H1 (cell line): ENCODE measurements around the gene RBBP8. TPM values are rescaled to one million over a fixed set of nuclear protein-coding genes. Genes with fewer than 3 reads are reported as not detected.
A peak's percentile ranks its signal among the peaks of the same experiment; 100 is the strongest.

ENCODE experiments used
- CTCF ChIA-PET: fragments of 300-600 bp; sonication (Branson Sonifier 250); formaldehyde crosslinking; loops from one replicate; lab custom pipeline; 2021; ENCODE audit not compliant: partially characterized antibody; lab: Charles Lee
- POLR2A ChIA-PET: fragments of 300-600 bp; sonication (Branson Sonifier 250); formaldehyde crosslinking; loops from one replicate; lab custom pipeline; 2021; ENCODE audit warnings: inconsistent platforms; ENCODE audit not compliant: partially characterized antibody; lab: Charles Lee
- DNase-seq, 2 experiments: peaks; one replicate each; pipeline versions ENCODE4 v3.0.0 to v3.0.0-alpha.2; 2010 to 2022; ENCODE audit warnings: low spot score in 2 of 2, low read depth in 1 of 2, mixed read lengths in 1 of 2
- FAIRE-seq: peaks from 2 replicates; lab custom pipeline; 2011; peaks lifted over from hg19 to GRCh38; lab: Jason Lieb, UNC
- H2AFZ ChIP-seq: 2 replicates; pipeline ENCODE4 v1.8.1; 2012; ENCODE audit warnings: low read length, inconsistent platforms
- H2AK5ac ChIP-seq: 2 replicates; pipeline ENCODE4 v1.6.1; 2013; ENCODE audit warnings: low read depth, low read length
- H2BK120ac ChIP-seq: replicated peaks from 2 replicates; pipeline ENCODE3; 2013; ENCODE audit warnings: low read depth, low read length, inconsistent platforms
- H2BK12ac ChIP-seq: 2 replicates; pipeline ENCODE4 v1.6.1; 2013; ENCODE audit warnings: low read depth, low read length
- H2BK15ac ChIP-seq: 2 replicates; pipeline ENCODE4 v1.6.1; 2013; ENCODE audit warnings: low read length
- H2BK20ac ChIP-seq: 2 replicates; pipeline ENCODE4 v1.6.1; 2013; ENCODE audit warnings: low read length
- H2BK5ac ChIP-seq: 2 replicates; pipeline ENCODE4 v1.6.1; 2013; ENCODE audit warnings: low read depth, low read length
- H3K14ac ChIP-seq: 2 replicates; pipeline ENCODE4 v1.6.1; 2013; ENCODE audit warnings: inconsistent platforms; ENCODE audit not compliant: insufficient read length
- H3K18ac ChIP-seq: 2 replicates; pipeline ENCODE4 v1.6.1; 2013; ENCODE audit warnings: low read length; ENCODE audit errors: extremely low read depth
- H3K23ac ChIP-seq: 2 replicates; pipeline ENCODE4 v1.6.1; 2013; ENCODE audit warnings: inconsistent platforms; ENCODE audit not compliant: insufficient read length
- H3K23me2 ChIP-seq: 2 replicates; pipeline ENCODE4 v1.6.1; 2013; ENCODE audit warnings: low read depth, low read length
- H3K27ac ChIP-seq: 2 replicates; pipeline ENCODE4 v1.6.1; 2011; ENCODE audit warnings: low read depth, low read length, inconsistent platforms
- H3K27me3 ChIP-seq, 4 experiments: replicated peaks in 1 of 4; 1 replicate in 1 of 4; 2 replicates in 3 of 4; pipeline versions ENCODE4 v1.6.1 to v1.8.1; 2011 to 2013; ENCODE audit warnings: low read length in 3 of 4, mild to moderate bottlenecking in 3 of 4, inconsistent platforms in 2 of 4, mixed read lengths in 2 of 4, moderate library complexity in 1 of 4; ENCODE audit not compliant: control insufficient read depth in 3 of 4, insufficient read depth in 3 of 4; ENCODE audit errors: extremely low read depth in 1 of 4
- H3K36me3 ChIP-seq, 4 experiments: 2 replicates each; pipeline versions ENCODE4 v1.6.1 to v1.8.1; 2011 to 2013; ENCODE audit warnings: mild to moderate bottlenecking in 4 of 4, low read length in 3 of 4, moderate library complexity in 2 of 4, control low read depth in 1 of 4, inconsistent platforms in 1 of 4; ENCODE audit not compliant: insufficient read depth in 4 of 4, control insufficient read depth in 2 of 4
- H3K4ac ChIP-seq: replicated peaks from 2 replicates; pipeline ENCODE3; 2013; ENCODE audit warnings: low read length, low read depth, mixed read lengths, inconsistent platforms; ENCODE audit not compliant: insufficient read length
- H3K4me1 ChIP-seq, 4 experiments: replicated peaks in 1 of 4; 1 replicate in 1 of 4; 2 replicates in 3 of 4; pipeline versions ENCODE4 v1.6.1 to v1.8.1; 2011 to 2013; ENCODE audit warnings: low read length in 3 of 4, inconsistent platforms in 2 of 4, mixed read lengths in 1 of 4; ENCODE audit not compliant: insufficient read depth in 4 of 4, control insufficient read depth in 3 of 4
- H3K4me2 ChIP-seq, 2 experiments: 2 replicates each; pipeline versions ENCODE4 v1.6.1 to v1.8.1; 2011 to 2013; ENCODE audit warnings: low read depth in 2 of 2, low read length in 2 of 2, control low read depth in 1 of 2, inconsistent platforms in 1 of 2, mild to moderate bottlenecking in 1 of 2; ENCODE audit not compliant: insufficient read depth in 1 of 2
- H3K4me3 ChIP-seq, 4 experiments: fragments of 200-600, 300-600 bp in 1 of 4; sonication (generic), shearing (Covaris generic), sonication (Bioruptor Twin) in 1 of 4; 2 replicates each; pipeline versions ENCODE4 v1.5.1 to v1.8.1; 2011 to 2016; ENCODE audit warnings: low read length in 4 of 4, low read depth in 3 of 4, control low read depth in 2 of 4, inconsistent platforms in 2 of 4, mild to moderate bottlenecking in 2 of 4, mixed read lengths in 1 of 4, moderate library complexity in 1 of 4; ENCODE audit not compliant: insufficient read depth in 2 of 4; ENCODE audit errors: extremely low read depth in 1 of 4
- H3K56ac ChIP-seq: replicated peaks from 2 replicates; pipeline ENCODE3; 2013; ENCODE audit warnings: low read depth, mild to moderate bottlenecking, mixed read lengths, low read length, inconsistent platforms; ENCODE audit not compliant: insufficient read length
- H3K79me1 ChIP-seq: 2 replicates; pipeline ENCODE4 v1.6.1; 2013; ENCODE audit warnings: low read depth, low read length, control low read depth
- H3K79me2 ChIP-seq, 2 experiments: 2 replicates each; pipeline versions ENCODE4 v1.6.1 to v1.8.1; 2012 to 2013; ENCODE audit warnings: low read length in 2 of 2, mild to moderate bottlenecking in 2 of 2, inconsistent platforms in 1 of 2; ENCODE audit not compliant: insufficient read depth in 2 of 2, control insufficient read depth in 1 of 2
- H3K9ac ChIP-seq, 4 experiments: replicated peaks in 1 of 4; 1 replicate in 1 of 4; 2 replicates in 3 of 4; pipeline versions ENCODE4 v1.6.1 to v1.8.1; 2011 to 2013; ENCODE audit warnings: low read depth in 3 of 4, low read length in 3 of 4, control low read depth in 2 of 4, mild to moderate bottlenecking in 2 of 4, moderate library complexity in 2 of 4, inconsistent platforms in 1 of 4; ENCODE audit errors: extremely low read depth in 1 of 4
- H3K9me3 ChIP-seq, 2 experiments: 2 replicates each; pipeline versions ENCODE4 v1.6.1 to v1.8.1; 2012 to 2013; ENCODE audit warnings: mild to moderate bottlenecking in 2 of 2, moderate library complexity in 2 of 2, control low read depth in 1 of 2, inconsistent platforms in 1 of 2, low read depth in 1 of 2, low read length in 1 of 2, mixed read lengths in 1 of 2; ENCODE audit not compliant: insufficient read depth in 2 of 2
- H4K20me1 ChIP-seq, 2 experiments: replicated peaks in 1 of 2; 2 replicates each; pipeline versions ENCODE3 to v1.8.1; 2011 to 2013; ENCODE audit warnings: inconsistent platforms in 2 of 2, low read length in 2 of 2, mild to moderate bottlenecking in 1 of 2; ENCODE audit not compliant: insufficient read depth in 2 of 2, control insufficient read depth in 1 of 2
- H4K5ac ChIP-seq: 2 replicates; pipeline ENCODE4 v1.6.1; 2013; ENCODE audit warnings: low read length, low read depth, mixed read lengths, inconsistent platforms; ENCODE audit not compliant: insufficient read length
- H4K8ac ChIP-seq: 2 replicates; pipeline ENCODE4 v1.8.0; 2013; ENCODE audit warnings: mild to moderate bottlenecking, moderate library complexity, low read length, inconsistent platforms; ENCODE audit not compliant: insufficient read depth; ENCODE audit errors: extremely low read depth
- H4K91ac ChIP-seq: replicated peaks from 2 replicates; pipeline ENCODE3; 2013; ENCODE audit warnings: low read length, mixed read lengths, inconsistent platforms; ENCODE audit not compliant: insufficient read length
- NANOG ChIP-seq: IDR thresholded peaks from 2 replicates; pipeline ENCODE4 v1.6.1; 2011; ENCODE audit warnings: low read length, low read depth, mild to moderate bottlenecking, inconsistent platforms; ENCODE audit not compliant: insufficient read depth, poor library complexity, severe bottlenecking
- WGBS, 2 experiments: shearing (Covaris generic) in 1 of 2; methylation state at CpG; one replicate each; pipeline versions ENCODE4 v1.1.6 to v1.1.7; 2013 to 2015; ENCODE audit warnings: low lambda C conversion rate in 2 of 2, mixed read lengths in 2 of 2, inconsistent platforms in 1 of 2, low coverage in 1 of 2, missing lambda C conversion rate in 1 of 2; ENCODE audit not compliant: insufficient replicate concordance in 2 of 2, insufficient coverage in 1 of 2, insufficient read length in 1 of 2; ENCODE audit errors: extremely low coverage in 1 of 2, missing lambda C conversion rate in 1 of 2; 5-methylcytosine and 5-hydroxymethylcytosine counted together
- polyA plus RNA-seq, 7 experiments: library from polyadenylated mRNA; depleted of rRNA in 3 of 7; stranded (reverse) in 5 of 7; unstranded in 2 of 7; fragments of >200 nt in 5 of 7; fragments of 200-250 nt in 2 of 7; gene quantifications; 1 replicate in 5 of 7; 2 replicates in 1 of 7; 4 replicates in 1 of 7; pipeline versions ENCODE4 v1.2.1 to v1.2.3, GENCODE V29; 2011 to 2013; ENCODE audit warnings: missing spikeins in 2 of 7, mixed read lengths in 2 of 7
- total RNA-seq: library from RNA; stranded (reverse); fragmentation: NEBNext Ultra II Directional; extraction: Animal tissue kit (Norgen Biotek cat#: 25700); gene quantifications from 2 replicates; pipeline ENCODE4 v1.2.1, GENCODE V29; 2021

Gene RBBP8
- total and polyA plus RNA-seq, 2 of the 8 experiments (the other 6 are each of a cell fraction or from before 2014, with no cell fraction given): 16.1 to 65.8 TPM

DNA sequence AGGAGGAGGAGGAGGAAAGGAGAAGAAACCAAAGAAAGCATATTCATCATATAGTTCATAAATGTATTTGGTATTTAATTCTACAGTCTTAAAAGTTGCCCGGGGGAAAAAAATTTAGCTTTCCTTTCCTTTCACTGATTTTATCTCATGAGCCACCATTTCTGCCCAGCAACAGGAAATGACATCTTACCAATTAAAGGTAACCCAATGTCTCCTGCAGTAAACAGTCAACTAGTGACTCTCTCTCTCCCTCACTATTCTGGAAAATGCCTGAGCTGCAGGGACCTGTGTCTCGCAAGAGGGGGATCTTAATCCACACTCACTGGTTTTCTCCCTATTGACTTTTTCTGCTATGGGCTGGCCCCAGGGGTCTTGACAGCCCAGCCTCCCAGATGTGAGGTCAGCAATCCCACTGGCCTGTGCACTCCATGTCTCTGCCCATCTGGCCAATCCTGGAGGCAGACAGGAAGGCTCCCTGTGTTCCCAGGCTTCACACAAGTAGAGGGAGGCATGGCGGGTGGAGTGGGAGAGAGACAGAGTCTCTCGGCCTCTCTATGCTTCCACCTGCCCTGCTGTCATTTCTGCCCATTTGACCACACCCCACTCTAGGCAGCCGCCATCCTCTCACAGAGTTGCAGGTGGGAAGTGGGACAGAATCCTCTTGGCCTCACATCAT, 116.7 kb downstream of the RBBP8 start:
- Histone ChIP-seq H3K23ac (no peak overlapping the region), H2AFZ (no peak overlapping the region), H2BK20ac (no peak overlapping the region), H2BK15ac (peak overlapping the region; percentile 72; the same call in 1 of the 2 replicates), H2BK5ac (no peak overlapping the region), H3K23me2 (no peaks in the 10 kb centered on the region), H3K4me2 (no peak overlapping the region), H3K18ac (no peak overlapping the region), H3K27ac (no peak overlapping the region), H3K9ac (no peak overlapping the region), H3K79me1 (no peaks in the 10 kb centered on the region), H2BK120ac (no peak overlapping the region), H3K27me3 (no peaks in the 10 kb centered on the region), H3K4ac (no peak overlapping the region), H4K91ac (no peak overlapping the region), H3K36me3 (no peaks in the 10 kb centered on the region), H4K8ac (no peak overlapping the region), H3K14ac (no peak overlapping the region), H4K5ac (no peak overlapping the region), H3K56ac (no peak overlapping the region), H2AK5ac (no peak overlapping the region), H2BK12ac (no peak overlapping the region), H3K4me3 (no peak overlapping the region), H4K20me1 (no peaks in the 10 kb centered on the region), H3K79me2 (no peaks in the 10 kb centered on the region), H3K4me1 (peaks cover 0 to 3% (median under 1%) of the 10 kb centered on the region in 4 experiments; a peak in 2 of 7 replicates)
- CTCF ChIA-PET: interaction anchor here (0.6 kb wide), 1 partner anchor 39 kb away, joined by 3 read pairs; no protein-coding TSS in a partner anchor
- no peak for FAIRE-seq
- DNase-seq: no peak
- POLR2A ChIA-PET: no interaction called here
- WGBS, 2 experiments: 91% methylated on average over 5 of the region's 5 CpGs; no CpG with 5 or more reads in 1 of the 2 experiments
- no peak for TF ChIP-seq NANOG
- TF ChIP-seq, all 59 proteins: peak for 0
- H3K9me3 ChIP-seq: no peaks in the 10 kb centered on the region
